Lung (tissue), 12 donors: ENCODE results near the gene THOC2. TPM values are rescaled to one million over a fixed set of nuclear protein-coding genes. Genes with fewer than 3 reads are reported as not detected.

Experiments
- ATAC-seq: fragments of 200-7000 bp; cut with Tn5 transposase; one replicate; pipeline ENCODE4 v1.9.1; 2020; ENCODE audit warnings: moderate number of reproducible peaks; ENCODE audit not compliant: insufficient read depth, low FRiP score
- DNase-seq, 3 donors: peaks; one replicate each; pipeline ENCODE4 v3.0.0-alpha.2; 2013 to 2017
- H3K27ac ChIP-seq, 2 donors: one replicate each; pipeline ENCODE4 v1.5.1; 2013; ENCODE audit warnings: mild to moderate bottlenecking in 2 of 2, moderate library complexity in 2 of 2, control low read depth in 1 of 2, inconsistent platforms in 1 of 2, low read depth in 1 of 2, low read length in 1 of 2
- H3K27me3 ChIP-seq, 3 donors: one replicate each; pipeline ENCODE4 v1.5.1; 2013; ENCODE audit warnings: low read length in 2 of 3; ENCODE audit not compliant: control insufficient read depth in 3 of 3, insufficient read depth in 3 of 3
- H3K36me3 ChIP-seq, 4 donors: one replicate each; pipeline ENCODE4 v1.5.1; 2013; ENCODE audit warnings: low read length in 4 of 4, mild to moderate bottlenecking in 1 of 4, moderate library complexity in 1 of 4; ENCODE audit not compliant: control insufficient read depth in 4 of 4, insufficient read depth in 4 of 4
- H3K4me1 ChIP-seq, 5 donors: one replicate each; pipeline ENCODE4 v1.5.1; 2013; ENCODE audit warnings: low read length in 5 of 5, mild to moderate bottlenecking in 2 of 5, moderate library complexity in 1 of 5; ENCODE audit not compliant: control insufficient read depth in 5 of 5, insufficient read depth in 5 of 5
- H3K4me3 ChIP-seq: one replicate; pipeline ENCODE4 v1.5.1; 2013; ENCODE audit warnings: mild to moderate bottlenecking, control low read depth, moderate library complexity
- H3K9ac ChIP-seq, 2 donors: one replicate each; pipeline ENCODE4 v1.5.1; 2013; ENCODE audit warnings: low read length in 2 of 2, control low read depth in 1 of 2; ENCODE audit not compliant: insufficient read depth in 1 of 2
- H3K9me3 ChIP-seq, 4 donors: one replicate each; pipeline ENCODE4 v1.5.1; 2013; ENCODE audit warnings: low read length in 3 of 4, mild to moderate bottlenecking in 1 of 4, moderate library complexity in 1 of 4; ENCODE audit not compliant: control insufficient read depth in 4 of 4, insufficient read depth in 3 of 4
- WGBS, 2 donors: extraction: QIAGEN DNeasy Blood & Tissue Kit; methylation state at CpG; one replicate each; pipeline ENCODE4 v1.1.7; 2013; 5-methylcytosine and 5-hydroxymethylcytosine counted together
- polyA plus RNA-seq, 2 donors: library from polyadenylated mRNA; stranded (reverse); fragments of 200-250 nt; gene quantifications; one replicate each; pipeline ENCODE4 v1.2.1, GENCODE V29; 2013
- total RNA-seq, 2 donors: library from RNA; depleted of rRNA in 1 of 2; stranded (reverse); fragments of >200 nt in 1 of 2; gene quantifications; one replicate each; pipeline ENCODE4 v1.2.1, GENCODE V29; 2014 to 2021
- TF ChIP-seq, protein P1 (sequence below): IDR thresholded peaks from 2 replicates; pipeline ENCODE4 v1.5.1; 2012; ENCODE audit warnings: mild to moderate bottlenecking; ENCODE audit errors: control extremely low read depth, extremely low read depth
- donor health status: control.
- donor health status: control.
- donor health status: Bipolar disorder and iron deficiency.
- donor health status: healthy.
- donor health status: DM: yes; HTN: yes; CAD: no.

THOC2 gene
- total and polyA plus RNA-seq, 4 donors: 25.9 to 224 (median 71.7) TPM

DNA sequence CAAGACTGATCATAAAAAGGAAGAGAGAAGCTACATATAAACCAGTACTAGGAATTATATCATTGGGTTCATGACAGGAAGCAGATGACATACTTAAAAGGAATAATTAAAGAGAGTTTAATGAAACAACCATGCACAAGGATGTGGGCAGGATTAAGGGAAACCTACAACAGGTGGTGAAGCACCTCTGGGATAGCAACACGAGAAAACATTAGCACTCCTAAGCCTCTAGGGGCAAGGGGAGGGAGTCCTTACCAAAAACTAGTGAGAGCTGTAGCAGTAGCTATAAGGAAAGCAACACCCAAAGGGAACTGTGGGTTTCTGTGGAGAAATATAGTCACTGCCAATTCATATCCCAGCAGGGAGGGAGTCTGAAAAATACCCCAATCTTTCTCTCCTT is 7.2 kb upstream of the THOC2 start:
- TF ChIP-seq, protein P1, sequence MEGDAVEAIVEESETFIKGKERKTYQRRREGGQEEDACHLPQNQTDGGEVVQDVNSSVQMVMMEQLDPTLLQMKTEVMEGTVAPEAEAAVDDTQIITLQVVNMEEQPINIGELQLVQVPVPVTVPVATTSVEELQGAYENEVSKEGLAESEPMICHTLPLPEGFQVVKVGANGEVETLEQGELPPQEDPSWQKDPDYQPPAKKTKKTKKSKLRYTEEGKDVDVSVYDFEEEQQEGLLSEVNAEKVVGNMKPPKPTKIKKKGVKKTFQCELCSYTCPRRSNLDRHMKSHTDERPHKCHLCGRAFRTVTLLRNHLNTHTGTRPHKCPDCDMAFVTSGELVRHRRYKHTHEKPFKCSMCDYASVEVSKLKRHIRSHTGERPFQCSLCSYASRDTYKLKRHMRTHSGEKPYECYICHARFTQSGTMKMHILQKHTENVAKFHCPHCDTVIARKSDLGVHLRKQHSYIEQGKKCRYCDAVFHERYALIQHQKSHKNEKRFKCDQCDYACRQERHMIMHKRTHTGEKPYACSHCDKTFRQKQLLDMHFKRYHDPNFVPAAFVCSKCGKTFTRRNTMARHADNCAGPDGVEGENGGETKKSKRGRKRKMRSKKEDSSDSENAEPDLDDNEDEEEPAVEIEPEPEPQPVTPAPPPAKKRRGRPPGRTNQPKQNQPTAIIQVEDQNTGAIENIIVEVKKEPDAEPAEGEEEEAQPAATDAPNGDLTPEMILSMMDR: no peak
- H3K9me3 ChIP-seq: no peaks in the 10 kb centered on the region
- no peak overlapping the region for H3K4me3 ChIP-seq
- H3K9ac ChIP-seq: no peak overlapping the region
- no peak overlapping the region for H3K27ac ChIP-seq
- DNase-seq: no peak
- ATAC-seq: no peak
- H3K27me3 ChIP-seq: peaks cover 0 to 3% (median 0%) of the 10 kb centered on the region in 3 donors
- 19 to 23% methylated on average over 1 of the region's 1 CpG for WGBS, 2 donors
- H3K36me3 ChIP-seq: no peaks in the 10 kb centered on the region
- no peaks in the 10 kb centered on the region for H3K4me1 ChIP-seq

DNA sequence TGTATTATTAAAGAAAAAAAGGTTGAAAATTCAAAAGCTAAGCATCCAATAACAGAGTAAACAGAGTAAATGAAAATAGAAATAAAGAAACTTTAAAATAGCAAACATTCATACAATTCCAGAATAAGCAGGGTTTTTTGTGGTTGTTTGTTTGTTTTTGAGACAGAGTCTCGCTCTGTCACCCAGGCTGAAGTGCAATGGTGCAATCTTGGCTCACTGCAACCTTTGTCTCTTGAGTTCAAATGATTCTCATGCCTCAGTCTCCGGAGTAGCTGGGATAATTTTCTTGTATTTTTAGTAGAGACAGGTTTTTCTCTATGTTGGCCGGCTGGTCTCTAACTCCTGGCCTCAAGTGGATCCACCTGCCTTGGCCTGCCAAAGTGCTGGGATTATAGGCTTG is 6.6 kb upstream of the THOC2 start:
- ATAC-seq: no peak
- no peak overlapping the region for H3K27ac ChIP-seq
- peaks cover 0 to 3% (median 0%) of the 10 kb centered on the region in 3 donors for H3K27me3 ChIP-seq
- no peaks in the 10 kb centered on the region for H3K9me3 ChIP-seq
- H3K4me1 ChIP-seq: no peaks in the 10 kb centered on the region
- no peaks in the 10 kb centered on the region for H3K36me3 ChIP-seq
- 59 to 74% methylated on average over 3 of the region's 3 CpGs for WGBS, 2 donors
- H3K9ac ChIP-seq: no peak overlapping the region
- no peak for DNase-seq
- TF ChIP-seq, protein P1: no peak
- no peak overlapping the region for H3K4me3 ChIP-seq

DNA sequence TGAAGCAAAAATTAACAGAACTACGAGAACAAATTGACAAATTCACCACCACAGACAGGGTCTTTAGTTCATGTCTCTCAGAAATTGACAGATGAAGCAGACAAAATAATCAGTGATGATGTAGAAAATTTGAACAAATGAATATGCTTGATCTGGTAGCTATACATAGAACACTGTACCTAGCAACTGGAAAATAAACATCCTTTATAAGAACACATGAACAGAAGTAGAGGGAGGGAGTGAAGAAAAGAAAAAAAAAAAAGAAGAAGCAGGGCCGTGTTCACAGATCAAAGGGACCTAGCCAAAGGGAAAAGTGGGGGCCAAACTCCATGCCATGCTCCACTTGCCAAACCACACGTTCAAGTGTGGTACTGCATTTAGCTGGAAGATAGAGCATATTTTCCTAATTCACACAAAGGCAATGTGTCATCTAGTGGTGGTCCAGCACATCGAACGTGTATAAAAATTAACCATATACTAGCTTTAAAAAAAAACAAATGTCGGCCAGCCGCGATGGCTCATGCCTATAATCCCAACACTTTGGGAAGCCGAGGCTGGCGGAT is 5.6 kb upstream of the THOC2 start:
- no peaks in the 10 kb centered on the region for H3K9me3 ChIP-seq
- H3K27me3 ChIP-seq: no peaks in the 10 kb centered on the region
- H3K36me3 ChIP-seq: no peaks in the 10 kb centered on the region
- 76 to 82% methylated on average over 10 of the region's 10 CpGs for WGBS, 2 donors
- no peak overlapping the region for H3K4me3 ChIP-seq
- no peak overlapping the region for H3K27ac ChIP-seq
- TF ChIP-seq, protein P1: no peak
- no peaks in the 10 kb centered on the region for H3K4me1 ChIP-seq
- ATAC-seq: no peak
- no peak for DNase-seq
- no peak overlapping the region for H3K9ac ChIP-seq
